Aorta (tissue), 5 donors: ENCODE results near the gene RASL12. TPM values are rescaled to one million over a fixed set of nuclear protein-coding genes. Genes with fewer than 3 reads are reported as not detected.

Source experiments
- ATAC-seq: fragments of 200-7000 bp; cut with Tn5 transposase; one replicate; pipeline ENCODE4 v1.9.1; 2022; ENCODE audit warnings: moderate library complexity; ENCODE audit not compliant: low FRiP score
- DNase-seq, 2 donors: peaks; one replicate each; pipeline ENCODE4 v3.0.0-alpha.2; 2020
- H3K27ac ChIP-seq, 2 donors: one replicate each; pipeline ENCODE4 v1.5.1; 2013; ENCODE audit warnings: low read length in 2 of 2, mild to moderate bottlenecking in 2 of 2, moderate library complexity in 2 of 2, control low read depth in 1 of 2, inconsistent platforms in 1 of 2, low read depth in 1 of 2
- H3K27me3 ChIP-seq, 2 donors: one replicate each; pipeline ENCODE4 v1.6.1; 2013; ENCODE audit warnings: control low read depth in 1 of 2, low read length in 1 of 2, mild to moderate bottlenecking in 1 of 2, moderate library complexity in 1 of 2; ENCODE audit not compliant: insufficient read depth in 2 of 2, control insufficient read depth in 1 of 2
- H3K36me3 ChIP-seq, 2 donors: one replicate each; pipeline ENCODE4 v1.6.1; 2013; ENCODE audit warnings: control low read depth in 1 of 2, low read length in 1 of 2, mild to moderate bottlenecking in 1 of 2; ENCODE audit not compliant: insufficient read depth in 2 of 2, control insufficient read depth in 1 of 2
- H3K4me1 ChIP-seq, 2 donors: one replicate each; pipeline ENCODE4 v1.6.1; 2013; ENCODE audit warnings: low read length in 2 of 2, control low read depth in 1 of 2, mild to moderate bottlenecking in 1 of 2, moderate library complexity in 1 of 2; ENCODE audit not compliant: insufficient read depth in 2 of 2, control insufficient read depth in 1 of 2
- H3K4me3 ChIP-seq, 2 donors: one replicate each; pipeline ENCODE4 v1.5.1; 2013; ENCODE audit warnings: low read length in 2 of 2, control low read depth in 1 of 2, mild to moderate bottlenecking in 1 of 2
- H3K9me3 ChIP-seq: one replicate; pipeline ENCODE4 v1.6.1; 2013; ENCODE audit warnings: mild to moderate bottlenecking, low read length; ENCODE audit not compliant: control insufficient read depth
- WGBS, 2 donors: extraction: QIAGEN DNeasy Blood & Tissue Kit; methylation state at CpG; one replicate each; pipeline ENCODE4 v1.1.7; 2013; 5-methylcytosine and 5-hydroxymethylcytosine counted together
- intact Hi-C, 2 donors: fragments of 100-400 bp; cut with DNase I; formaldehyde crosslinking; loops; one replicate each; pipeline versions ENCODE4 v1.14.2 to v1.15.0; 2022
- long read RNA-seq, 2 donors: library from polyadenylated mRNA; unstranded; transcript quantifications; one replicate each; pipeline ENCODE4 v2.0.0, GENCODE V29; 2020 to 2021
- polyA plus RNA-seq, 2 donors: library from polyadenylated mRNA; stranded (reverse); fragments of 200-250 nt; gene quantifications; one replicate each; pipeline ENCODE4 v1.2.3, GENCODE V29; 2013
- total RNA-seq, 2 donors: library from RNA; stranded (reverse); fragmentation: NEBNext Ultra II Directional; extraction: Animal tissue kit (Norgen Biotek cat#: 25700); gene quantifications; one replicate each; pipeline ENCODE4 v1.2.1, GENCODE V29; 2021
- donor health status: healthy with polysubstance abuse.
- donor health status: Bipolar disorder and iron deficiency.
- donor health status: DM: no; HTN: no; CAD: no.
- donor health status: DM: no; HTN: no; CAD: no.
- donor health status: DM: yes; HTN: yes; CAD: no.

RASL12 gene, protein sequence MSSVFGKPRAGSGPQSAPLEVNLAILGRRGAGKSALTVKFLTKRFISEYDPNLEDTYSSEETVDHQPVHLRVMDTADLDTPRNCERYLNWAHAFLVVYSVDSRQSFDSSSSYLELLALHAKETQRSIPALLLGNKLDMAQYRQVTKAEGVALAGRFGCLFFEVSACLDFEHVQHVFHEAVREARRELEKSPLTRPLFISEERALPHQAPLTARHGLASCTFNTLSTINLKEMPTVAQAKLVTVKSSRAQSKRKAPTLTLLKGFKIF
- total RNA-seq (100 to 1,000 TPM in 1 of 2 donors, 10 to 100 TPM in 1; 86.9 to 171 TPM), polyA plus RNA-seq (10 to 100 TPM; 51.3 to 82.1 TPM)
- long read RNA-seq, donor 1, transcript RASL12-201 (5 exons, 2,640 nt): major isoform, 637 of 882 reads
- long read RNA-seq, donor 1, transcript RASL12-202 (4 exons, 1,523 nt): minor isoform, 70 of 882 reads
- long read RNA-seq, donor 1, partial matches to known transcripts: 137 of 882 reads
- long read RNA-seq, donor 1, other reads (novel, unspliced or antisense): 38 of 882 reads
- long read RNA-seq, donor 2, transcript RASL12-202 (4 exons, 1,523 nt): minor isoform, 13 of 191 reads
- long read RNA-seq, donor 2, transcript RASL12-201 (5 exons, 2,640 nt): major isoform, 148 of 191 reads
- long read RNA-seq, donor 2, partial matches to known transcripts: 4 of 191 reads
- long read RNA-seq, donor 2, other reads (novel, unspliced or antisense): 26 of 191 reads

DNA sequence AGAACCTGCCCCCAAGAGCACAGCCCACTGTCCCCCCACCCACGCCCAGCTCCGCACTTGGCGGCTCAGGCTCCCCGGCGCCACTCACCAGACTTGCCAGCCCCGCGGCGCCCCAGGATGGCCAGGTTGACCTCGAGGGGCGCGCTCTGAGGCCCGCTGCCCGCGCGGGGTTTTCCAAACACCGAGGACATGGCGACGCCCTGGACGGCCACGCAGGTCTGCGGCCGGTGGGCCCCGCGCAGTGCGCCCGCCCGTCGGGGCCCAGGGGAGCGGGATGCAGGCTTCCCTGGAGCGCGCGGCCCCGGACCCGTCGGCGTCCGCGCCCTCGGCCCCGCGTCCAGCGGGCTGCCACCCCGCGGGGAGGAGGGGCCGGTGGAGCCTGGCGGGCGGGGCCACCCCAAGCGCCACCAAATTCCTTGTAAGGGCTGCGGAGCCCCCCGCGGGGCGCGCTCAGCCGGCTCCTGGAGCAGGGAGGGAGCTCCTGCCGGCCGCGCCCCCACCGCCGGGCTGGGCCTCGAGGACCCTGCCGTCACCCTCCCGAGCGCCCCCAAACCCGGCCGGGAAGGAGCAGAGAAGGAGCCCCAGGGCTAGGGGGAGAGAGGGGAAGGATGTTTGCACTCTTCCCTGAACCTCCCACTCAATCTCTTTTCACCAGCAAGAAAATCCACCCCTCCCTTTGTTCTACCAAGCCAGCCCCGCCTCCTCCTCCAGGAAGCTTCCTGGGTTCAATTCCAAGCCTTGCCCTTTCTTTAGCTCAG is at the start of gene RASL12:
Gene RASL12 (minus strand): TSS at position 347 of the 758 bp plus-strand sequence. CDS start 156 bp downstream, at position 191.
- intact Hi-C loops: loop anchor here (2.0 kb wide), 2 partner anchors 17 to 21 kb away; no protein-coding TSS in a partner anchor
- H3K4me1 ChIP-seq: peaks cover 2 to 8% of the 10 kb centered on the region in 2 donors
- WGBS, 2 donors: 1% methylated on average over 43 to 66 of the region's 66 CpGs

DNA sequence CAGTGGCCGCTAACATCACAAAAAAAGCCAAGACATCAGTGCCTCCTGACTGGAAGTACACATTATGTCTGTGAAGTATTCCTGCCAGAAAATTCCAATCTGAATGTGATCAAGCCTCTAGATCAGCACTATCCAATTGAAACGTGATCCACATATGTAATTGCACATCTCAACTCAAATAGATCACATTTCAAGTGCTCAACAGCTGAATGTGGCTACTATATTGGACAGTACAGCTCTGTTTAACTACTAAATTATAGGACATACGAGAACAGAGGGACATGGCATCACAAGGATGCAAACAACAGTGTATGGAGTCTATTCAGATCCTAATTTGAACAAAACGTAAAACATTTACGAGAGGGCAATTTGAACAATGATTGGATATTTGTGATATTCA is 47.8 kb upstream of the RASL12 start:
- Histone ChIP-seq H3K36me3 (peaks cover 5 to 14% of the 10 kb centered on the region in 2 donors), H3K9me3 (no peaks in the 10 kb centered on the region), H3K4me3 (no peak overlapping the region), H3K27ac (no peak overlapping the region), H3K27me3 (no peaks in the 10 kb centered on the region), H3K4me1 (no peaks in the 10 kb centered on the region)
- intact Hi-C loops: no loop called here
- WGBS, 2 donors: 81 to 83% methylated on average over 5 of the region's 5 CpGs
- ATAC-seq (no peak), DNase-seq (no peak)

More for the DNA sequence above, at the start of gene RASL12:
- Histone ChIP-seq H3K27me3 (no peaks in the 10 kb centered on the region), H3K9me3 (no peaks in the 10 kb centered on the region), H3K4me3 (peak within 1 kb of the TSS; percentile 90 to 91), H3K27ac (peak within 1 kb of the TSS; percentile 88 to 100), H3K36me3 (no peaks in the 10 kb centered on the region)
- ATAC-seq: peak; percentile 65
- DNase-seq: peak; percentile 78 to 90

DNA sequence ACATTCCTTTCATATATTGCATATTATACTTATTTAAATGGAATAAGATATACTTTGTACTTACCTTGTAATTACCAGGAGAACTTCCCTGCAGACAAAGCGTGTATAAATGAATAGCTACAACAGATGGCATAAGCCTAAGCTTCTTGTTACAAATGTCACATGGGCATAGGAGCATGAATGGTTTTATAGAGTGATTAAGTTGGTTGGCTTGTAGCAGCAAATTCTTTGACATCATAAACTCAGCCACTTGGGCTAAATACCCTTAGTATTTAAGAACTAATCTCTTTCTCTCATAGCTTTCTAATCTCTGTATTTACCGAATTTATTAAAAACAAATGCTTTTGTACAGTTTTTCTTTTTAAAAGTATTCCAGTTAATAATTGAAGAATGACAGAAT is 47.3 kb upstream of the RASL12 start, which contains the start of gene UBAP1L:
Gene UBAP1L (minus strand): TSS at position 115 of the 400 bp plus-strand sequence. CDS start 8,985 bp downstream, outside the sequence.
- Histone ChIP-seq H3K4me1 (no peaks in the 10 kb centered on the region), H3K36me3 (peaks cover 5 to 14% of the 10 kb centered on the region in 2 donors), H3K27me3 (no peaks in the 10 kb centered on the region), H3K9me3 (no peaks in the 10 kb centered on the region), H3K27ac (no peak within 1 kb of the TSS), H3K4me3 (no peak within 1 kb of the TSS)
- 79 to 80% methylated on average over 2 of the region's 2 CpGs for whole genome bisulfite sequencing, 2 donors
- ATAC-seq (no peak), DNase-seq (no peak)
- intact Hi-C loops: no loop called here

DNA sequence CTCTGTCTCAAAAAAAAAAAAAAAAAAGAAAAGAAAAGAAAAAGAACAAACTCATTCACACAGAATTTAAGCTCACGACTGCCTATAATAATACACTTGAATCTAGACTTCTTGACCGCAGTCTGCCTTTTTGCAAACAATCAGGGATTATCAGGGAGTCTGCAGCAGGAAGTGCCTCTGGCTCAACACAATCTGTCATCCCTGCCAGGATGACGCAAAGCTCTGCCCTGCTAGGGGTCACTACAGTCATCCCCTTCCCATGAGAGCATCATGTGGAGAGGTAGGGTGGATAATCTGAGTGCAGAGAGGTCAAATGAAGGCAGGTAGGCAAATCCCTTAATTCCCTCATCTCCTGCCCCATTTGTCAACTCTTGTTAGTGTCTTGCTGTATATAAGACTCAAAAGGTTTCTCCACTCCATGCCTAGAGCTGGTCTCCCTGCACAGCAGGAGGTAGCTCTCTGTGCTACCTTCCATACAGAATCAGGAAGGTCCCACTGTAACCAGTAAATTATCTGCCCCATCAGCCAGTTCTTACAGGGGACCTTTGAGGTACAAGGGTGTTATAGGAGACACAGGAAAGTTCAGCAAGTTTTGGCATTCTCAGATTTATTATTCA is 43.0 kb upstream of the RASL12 start:
- Histone ChIP-seq H3K36me3 (peaks cover 2 to 5% of the 10 kb centered on the region in 2 donors), H3K27me3 (no peaks in the 10 kb centered on the region), H3K9me3 (no peaks in the 10 kb centered on the region), H3K4me1 (no peaks in the 10 kb centered on the region), H3K4me3 (no peak overlapping the region), H3K27ac (no peak overlapping the region)
- intact Hi-C loops: no loop called here
- WGBS, 2 donors: 13 to 22% methylated on average over 3 of the region's 3 CpGs
- DNase-seq (no peak), ATAC-seq (no peak)

DNA sequence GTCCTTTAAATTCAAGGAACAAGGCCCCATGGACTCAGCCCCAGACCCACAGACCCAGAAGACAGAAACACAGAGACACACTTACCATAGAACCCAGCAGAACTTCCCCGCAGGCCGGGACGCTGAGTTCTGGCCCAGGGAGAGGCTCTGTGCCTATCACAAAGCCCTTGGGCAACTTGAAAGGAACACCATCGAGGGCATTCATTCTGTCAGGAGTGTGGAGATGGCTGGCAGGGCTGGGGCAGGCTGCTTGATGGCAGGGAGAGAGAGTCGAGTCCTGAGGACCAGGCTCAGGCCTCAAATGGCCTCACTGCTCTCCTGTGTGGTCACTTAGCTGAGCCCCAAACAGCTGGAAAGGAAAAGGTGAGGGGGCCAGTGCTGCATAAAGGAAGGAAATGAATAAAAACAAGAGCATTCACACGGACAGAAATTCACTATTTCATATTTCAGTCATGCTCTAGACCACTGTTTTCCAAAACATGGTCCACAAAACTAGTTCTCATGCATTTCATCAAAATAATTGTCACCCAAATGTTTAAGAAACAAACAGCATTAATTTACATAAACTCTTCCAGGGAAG is 38.3 kb upstream of the RASL12 start:
- Histone ChIP-seq H3K27ac (no peak overlapping the region), H3K4me3 (no peak overlapping the region), H3K9me3 (no peaks in the 10 kb centered on the region), H3K27me3 (no peaks in the 10 kb centered on the region), H3K36me3 (no peaks in the 10 kb centered on the region), H3K4me1 (no peaks in the 10 kb centered on the region)
- no peak for ATAC-seq
- 84 to 86% methylated on average over 6 of the region's 6 CpGs for WGBS, 2 donors
- peak in 1 of 2 donors; percentile 59 for DNase-seq
- intact Hi-C loops: no loop called here

DNA sequence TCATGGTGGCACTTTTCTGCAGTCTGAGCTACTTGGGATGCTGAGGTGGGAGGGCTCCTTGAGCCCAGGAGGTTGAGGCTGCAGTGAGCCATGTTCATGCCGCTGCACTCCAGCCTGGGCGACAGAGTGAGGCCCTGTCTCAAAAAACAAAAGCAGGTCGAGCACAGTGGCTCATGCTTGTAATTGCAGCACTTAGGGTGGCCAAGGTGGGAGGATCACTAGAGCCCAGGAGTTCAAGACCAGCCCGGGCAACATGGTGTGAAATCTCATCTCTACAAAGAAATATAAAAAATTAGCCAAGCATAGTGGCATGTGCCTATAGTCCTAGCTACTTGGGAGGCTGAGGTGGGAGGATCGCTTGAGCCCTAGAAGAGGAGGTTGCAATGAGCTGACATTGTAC is 37.2 kb upstream of the RASL12 start:
- intact Hi-C loops: no loop called here
- ATAC-seq (no peak), DNase-seq (no peak)
- H3K4me3 ChIP-seq: no peak overlapping the region
- 88% methylated on average over 5 of the region's 5 CpGs for WGBS, 2 donors
- no peaks in the 10 kb centered on the region for H3K27me3 ChIP-seq
- H3K36me3 ChIP-seq: no peaks in the 10 kb centered on the region
- H3K9me3 ChIP-seq: no peaks in the 10 kb centered on the region
- no peak overlapping the region for H3K27ac ChIP-seq
- no peaks in the 10 kb centered on the region for H3K4me1 ChIP-seq

DNA sequence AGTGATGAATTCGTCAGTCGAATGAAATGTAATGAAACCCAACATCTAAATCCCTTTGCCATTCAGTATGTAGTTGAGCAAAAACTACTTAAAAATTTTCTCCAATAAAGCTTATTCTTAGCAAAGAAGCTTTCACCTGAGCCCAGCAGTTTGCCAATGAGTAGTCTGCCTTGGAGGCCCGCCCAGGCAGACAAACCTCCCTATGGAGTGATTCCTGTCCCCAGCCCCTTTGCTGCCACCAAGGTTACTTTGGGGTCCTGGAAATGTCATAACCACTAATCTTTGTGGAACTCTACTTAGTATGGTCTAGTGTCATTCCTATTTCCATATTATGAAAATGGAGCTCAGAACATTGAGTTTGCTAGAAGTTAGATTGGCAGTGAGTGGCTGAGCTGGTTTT is 35.1 kb upstream of the RASL12 start:
- no peaks in the 10 kb centered on the region for H3K27me3 ChIP-seq
- H3K36me3 ChIP-seq: peaks cover 0 to 4% of the 10 kb centered on the region in 2 donors
- DNase-seq: no peak
- intact Hi-C loops: loop anchor here in 1 of 2 donors (5.0 kb wide), 1 partner anchor 51 kb away; no protein-coding TSS in a partner anchor
- no peak for ATAC-seq
- no peak overlapping the region for H3K4me3 ChIP-seq
- no peaks in the 10 kb centered on the region for H3K4me1 ChIP-seq
- H3K9me3 ChIP-seq: no peaks in the 10 kb centered on the region
- no peak overlapping the region for H3K27ac ChIP-seq
- WGBS, 2 donors: 95% methylated on average over 3 of the region's 3 CpGs
